Neural cell (in vitro differentiated cells): ENCODE measurements around the gene SPATA9. TPM values are rescaled to one million over a fixed set of nuclear protein-coding genes. Genes with fewer than 3 reads are reported as not detected.

Experiments used
- H2AFZ ChIP-seq: fragments of 200-600, 300-800 bp; sonication (generic), shearing (Covaris generic); 2 replicates; pipeline ENCODE4 v1.6.0; 2014; ENCODE audit warnings: low read depth, mild to moderate bottlenecking, antibody characterized with exemption, low read length, moderate library complexity
- H3F3A ChIP-seq: fragments of 200-600 bp; shearing (Covaris generic); 2 replicates; pipeline ENCODE4 v1.6.1; 2016; ENCODE audit warnings: mild to moderate bottlenecking, moderate library complexity, mixed read lengths, antibody characterized with exemption, low read length; ENCODE audit not compliant: insufficient read depth, poor library complexity, severe bottlenecking
- H3K27ac ChIP-seq: fragments of 200-600, 300-800 bp; sonication (generic), shearing (Covaris generic); 2 replicates; pipeline ENCODE4 v1.5.1; 2014; ENCODE audit warnings: mild to moderate bottlenecking, low read length, moderate library complexity
- H3K27me3 ChIP-seq: fragments of 300-800, 200-600 bp; sonication (generic), shearing (Covaris generic); 2 replicates; pipeline ENCODE4 v1.6.0; 2014; ENCODE audit warnings: mild to moderate bottlenecking, low read depth, low read length, moderate library complexity; ENCODE audit not compliant: insufficient read depth
- H3K36me3 ChIP-seq: fragments of 300-800, 200-600 bp; sonication (generic), shearing (Covaris generic); 2 replicates; pipeline ENCODE4 v1.5.1; 2014; ENCODE audit warnings: mild to moderate bottlenecking, antibody characterized with exemption, low read length, moderate library complexity; ENCODE audit not compliant: insufficient read depth
- H3K4me2 ChIP-seq: fragments of 300-800, 200-600 bp; sonication (generic), shearing (Covaris generic); 2 replicates; pipeline ENCODE4 v1.6.0; 2014; ENCODE audit warnings: mild to moderate bottlenecking, low read length
- H3K4me3 ChIP-seq: fragments of 300-800, 200-600 bp; sonication (generic), shearing (Covaris generic); 2 replicates; pipeline ENCODE4 v1.5.1; 2014; ENCODE audit warnings: mild to moderate bottlenecking, low read length, moderate library complexity
- H3K79me2 ChIP-seq: fragments of 200-600 bp; shearing (Covaris generic); replicated peaks from 2 replicates; pipeline ENCODE4 v1.6.0; 2014; ENCODE audit warnings: mild to moderate bottlenecking, low read length, moderate library complexity; ENCODE audit not compliant: insufficient read depth
- H3K9ac ChIP-seq: fragments of 300-800, 200-600 bp; sonication (generic), shearing (Covaris generic); 2 replicates; pipeline ENCODE4 v1.6.1; 2016; ENCODE audit warnings: mild to moderate bottlenecking, low read length, mixed read lengths
- H3K9me2 ChIP-seq: fragments of 200-600 bp; shearing (Covaris generic); 2 replicates; pipeline ENCODE4 v1.6.1; 2016; ENCODE audit warnings: mild to moderate bottlenecking, low read length, mixed read lengths; ENCODE audit not compliant: insufficient read depth
- H3K9me3 ChIP-seq: fragments of 200-600, 300-800 bp; sonication (generic), shearing (Covaris generic); 2 replicates; pipeline ENCODE4 v1.6.1; 2016; ENCODE audit warnings: mild to moderate bottlenecking, mixed run types, low read length, moderate library complexity, mixed read lengths
- H4K20me1 ChIP-seq: fragments of 200-600 bp; shearing (Covaris generic); 2 replicates; pipeline ENCODE4 v1.6.1; 2016; ENCODE audit warnings: mild to moderate bottlenecking, mixed run types; ENCODE audit not compliant: insufficient read depth
- CTCF ChIP-seq: fragments of 450-650 bp; IDR thresholded peaks from 2 replicates; pipeline ENCODE4 v1.5.1; 2014; ENCODE audit warnings: antibody characterized with exemption, mild to moderate bottlenecking, moderate library complexity; ENCODE audit not compliant: poor library complexity, severe bottlenecking
- EP300 ChIP-seq: fragments of 450-650 bp; conservative IDR thresholded peaks from 2 replicates; pipeline ENCODE4 v1.6.1; 2014; ENCODE audit warnings: antibody characterized with exemption, mild to moderate bottlenecking, moderate library complexity; ENCODE audit not compliant: poor library complexity, severe bottlenecking
- EZH2 ChIP-seq: fragments of 200-600, 300-800 bp; shearing (Covaris generic), sonication (generic); IDR thresholded peaks from 2 replicates; pipeline ENCODE4 v1.6.1; 2014; ENCODE audit warnings: antibody characterized with exemption, low read length, borderline replicate concordance, mild to moderate bottlenecking; ENCODE audit not compliant: insufficient read depth, poor library complexity, severe bottlenecking
- MXI1 ChIP-seq: fragments of 450-650 bp; conservative IDR thresholded peaks from 2 replicates; pipeline ENCODE4 v1.6.1; 2014; ENCODE audit warnings: antibody characterized with exemption, mild to moderate bottlenecking; ENCODE audit not compliant: poor library complexity, severe bottlenecking
- POLR2AphosphoS5 ChIP-seq: IDR thresholded peaks from 2 replicates; pipeline ENCODE4 v1.6.1; 2012
- RAD21 ChIP-seq: fragments of 450-650 bp; conservative IDR thresholded peaks from 2 replicates; pipeline ENCODE4 v1.6.1; 2014; ENCODE audit warnings: antibody characterized with exemption, mild to moderate bottlenecking, moderate library complexity
- REST ChIP-seq: IDR thresholded peaks from 2 replicates; pipeline ENCODE4 v1.6.1; 2012; ENCODE audit warnings: borderline replicate concordance
- SMC3 ChIP-seq: fragments of 450-650 bp; conservative IDR thresholded peaks from 2 replicates; pipeline ENCODE4 v1.6.1; 2014; ENCODE audit warnings: antibody characterized with exemption, mild to moderate bottlenecking, moderate library complexity; ENCODE audit not compliant: poor library complexity
- TAF1 ChIP-seq: IDR thresholded peaks from 2 replicates; pipeline ENCODE4 v1.6.1; 2012; ENCODE audit warnings: low read depth
- polyA plus RNA-seq: library from polyadenylated mRNA; depleted of rRNA; stranded (reverse); fragments of >200 nt; gene quantifications from 2 replicates; pipeline ENCODE4 v1.2.3, GENCODE V29; 2014

Gene SPATA9
- polyA plus RNA-seq, 1 donor from 2014 or later, result 5.8 TPM

GRCh38 chr5:95699337-95699736 lies 16.5 kb upstream of the SPATA9 start:
- Histone ChIP-seq H3K27ac (no peak overlapping the region), H3K4me3 (no peak overlapping the region), H3K4me2 (no peak overlapping the region), H2AFZ (no peak overlapping the region), H3K36me3 (no peaks in the 10 kb centered on the region), H3K79me2 (no peaks in the 10 kb centered on the region), H3K27me3 (no peaks in the 10 kb centered on the region), H3F3A (no peaks in the 10 kb centered on the region), H4K20me1 (no peaks in the 10 kb centered on the region), H3K9me3 (no peaks in the 10 kb centered on the region), H3K9ac (no peak overlapping the region), H3K9me2 (no peaks in the 10 kb centered on the region)
- TF ChIP-seq REST, result no peak
- TF ChIP-seq RAD21, result no peak
- no peak for TF ChIP-seq EZH2
- TF ChIP-seq SMC3, result no peak
- TF ChIP-seq MXI1, result no peak
- TF ChIP-seq TAF1, result no peak
- no peak for TF ChIP-seq CTCF
- no peak for TF ChIP-seq EP300
- no peak for TF ChIP-seq POLR2AphosphoS5

GRCh38 chr5:95697781-95698681 lies 15.2 kb upstream of the SPATA9 start:
- Histone ChIP-seq H3K79me2 (no peaks in the 10 kb centered on the region), H3K27ac (peak overlapping the region; percentile 54), H3K27me3 (no peaks in the 10 kb centered on the region), H3K9me2 (no peaks in the 10 kb centered on the region), H3K4me3 (peak overlapping the region; percentile 16), H3F3A (no peaks in the 10 kb centered on the region), H4K20me1 (no peaks in the 10 kb centered on the region), H2AFZ (no peak overlapping the region), H3K9ac (no peak overlapping the region), H3K9me3 (no peaks in the 10 kb centered on the region), H3K4me2 (no peak overlapping the region), H3K36me3 (no peaks in the 10 kb centered on the region)
- TF ChIP-seq EP300, result peak; percentile 78
- no peak for TF ChIP-seq CTCF
- TF ChIP-seq TAF1, result no peak
- TF ChIP-seq POLR2AphosphoS5, result peak; percentile 56
- TF ChIP-seq SMC3, result no peak
- TF ChIP-seq EZH2, result no peak
- TF ChIP-seq MXI1, result no peak
- no peak for TF ChIP-seq RAD21
- peak; percentile 100 for TF ChIP-seq REST
